Hippocampal formation (tissue), 2 donors: ENCODE measurements around the gene RASGRP1.

Source experiments
- DNase-seq, 2 donors: peaks; one replicate each; lab custom pipeline; 2025; lab: John Stamatoyannopoulos, UW

The RASGRP1 gene

GRCh38 chr15:38459480-38459879, 105.1 kb downstream of the RASGRP1 start:
- DNase-seq, result no peak

DNA sequence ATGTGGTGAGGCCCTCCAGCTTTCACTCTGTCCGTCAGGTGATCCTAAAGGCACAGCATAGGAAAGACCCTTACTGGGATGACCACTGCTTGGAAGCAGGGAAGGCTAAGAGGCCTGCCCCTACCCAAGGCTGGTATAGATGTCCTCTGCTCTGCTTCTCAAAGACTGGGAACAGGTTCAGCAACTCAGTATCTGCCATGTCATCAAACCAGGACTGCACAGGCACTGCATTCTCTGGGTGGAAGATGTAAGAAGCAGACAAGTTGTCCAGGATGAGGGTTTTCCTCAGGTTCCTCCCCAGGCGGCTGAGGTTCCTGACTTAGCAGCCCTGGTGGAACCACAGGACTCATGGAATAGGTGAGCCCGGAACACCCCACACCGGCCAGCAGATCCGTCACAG, 106.0 kb downstream of the RASGRP1 start:
- no peak for DNase-seq

DNA sequence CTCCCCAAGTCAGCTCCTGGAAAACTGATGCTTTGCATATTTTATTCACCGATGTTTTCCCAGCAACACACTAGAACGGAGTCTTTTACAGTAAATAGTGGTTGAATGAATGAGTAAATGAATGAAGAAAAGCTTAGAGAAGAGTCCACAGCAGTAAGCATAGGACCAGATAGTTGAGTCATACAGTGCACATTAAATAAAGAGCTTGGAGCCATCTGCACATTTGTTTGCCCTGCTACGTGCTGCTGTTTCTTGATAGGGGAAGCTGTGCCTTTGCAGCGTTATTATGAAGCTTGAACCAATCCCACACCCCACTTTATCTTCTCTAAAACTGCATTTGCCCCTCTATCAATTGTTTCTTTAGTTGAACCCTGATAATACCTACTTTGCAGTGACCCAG, 109.5 kb downstream of the RASGRP1 start:
- no peak for DNase-seq

DNA sequence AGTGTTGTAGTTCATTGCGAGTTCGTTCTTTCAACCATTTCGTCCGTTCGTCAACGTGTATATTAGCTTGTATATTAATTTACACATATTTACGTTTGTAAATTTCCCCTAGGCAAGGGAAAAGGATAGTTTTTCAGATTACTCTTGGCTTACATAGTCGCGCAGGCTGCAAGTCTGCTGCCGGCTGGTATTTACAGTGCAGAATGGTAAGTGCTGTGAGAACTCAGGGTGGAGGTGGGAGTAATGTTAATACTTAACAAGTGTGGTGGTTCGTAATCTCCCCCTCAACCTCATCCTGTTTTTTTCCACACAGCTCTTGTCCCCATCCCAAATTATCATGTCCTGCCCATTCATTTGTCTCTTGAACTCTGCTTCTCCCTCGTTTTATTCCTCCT, 109.9 kb downstream of the RASGRP1 start:
- DNase-seq, result no peak

- DNase-seq, result peak; percentile 90
Measured at GRCh38 chr15:38453971-38454695, 110.5 kb downstream of the RASGRP1 start, which contains the start of gene FAM98B. TSS of gene FAM98B (plus strand) at chr15:38454127. CDS start at chr15:38454162, 35 bp downstream.

- no peak for DNase-seq
Measured at GRCh38 chr15:38441130-38441519, 123.5 kb downstream of the RASGRP1 start.

DNA sequence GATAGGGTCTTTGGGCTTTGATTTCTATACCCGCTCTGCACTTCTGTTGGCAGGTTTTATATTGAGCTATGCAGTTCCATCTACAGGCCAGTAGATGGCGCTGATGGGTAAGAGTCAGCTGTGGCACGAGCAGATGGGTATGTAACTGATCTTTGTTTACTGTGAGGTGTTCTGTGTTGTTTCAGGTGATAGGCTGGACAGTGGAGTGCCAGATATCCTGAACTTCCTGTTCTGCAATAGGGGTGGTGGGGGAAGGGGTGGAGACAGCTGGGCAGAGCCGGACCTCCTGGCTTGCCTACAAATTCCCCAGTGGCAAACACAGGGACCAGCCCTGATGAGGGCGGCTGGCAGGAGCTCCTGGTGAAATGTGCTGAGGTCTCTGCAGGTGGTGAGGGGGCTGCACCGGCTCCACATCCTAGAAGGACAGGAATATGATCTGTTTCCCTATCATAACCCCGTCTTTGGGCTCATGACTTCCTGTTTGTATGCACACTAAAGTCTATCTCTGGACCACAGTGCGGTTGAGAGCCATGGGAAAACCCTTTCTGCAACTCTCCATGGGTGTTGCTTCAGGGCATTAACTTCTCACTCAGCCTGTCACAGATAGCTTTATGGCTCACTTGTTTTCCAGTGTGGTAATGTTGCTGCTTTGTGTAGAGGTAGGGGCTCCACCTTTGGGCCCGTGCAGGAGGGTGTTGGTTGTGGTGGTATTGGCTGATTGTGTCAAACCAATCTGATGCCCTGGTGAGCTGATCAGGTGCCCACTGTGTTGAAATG, 124.1 kb downstream of the RASGRP1 start:
- peak; percentile 17 to 57 for DNase-seq
